HCT116 (cell line): Measurements from ENCODE around the gene MSI2.

Experiments used
- EGR1 ChIP-seq: IDR thresholded peaks from 2 replicates; pipeline ENCODE4 v1.6.1; 2012; ENCODE audit warnings: low read depth
- EZH2 ChIP-seq: fragments of 200-600 bp; sonication (generic); IDR thresholded peaks from 2 replicates; pipeline ENCODE4 v1.6.1; 2017; ENCODE audit warnings: antibody characterized with exemption, mixed run types
- EZH2phosphoT487 ChIP-seq: fragments of 200-600 bp; IDR thresholded peaks from 2 replicates; pipeline ENCODE4 v1.6.1; 2018; ENCODE audit warnings: antibody characterized with exemption, borderline replicate concordance
- POLR2A ChIP-seq: IDR thresholded peaks from 2 replicates; pipeline ENCODE4 v1.7.0; 2011; ENCODE audit warnings: borderline replicate concordance; ENCODE audit not compliant: insufficient read depth, insufficient read length; ENCODE audit errors: extremely low read depth
- POLR2AphosphoS5 ChIP-seq: IDR thresholded peaks from 2 replicates; pipeline ENCODE4 v1.6.1; 2011; ENCODE audit warnings: mild to moderate bottlenecking, low read depth, low read length, moderate library complexity
- SP1 ChIP-seq: IDR thresholded peaks from 2 replicates; pipeline ENCODE4 v1.6.1; 2012; ENCODE audit warnings: low read depth
- SRF ChIP-seq: IDR thresholded peaks from 2 replicates; pipeline ENCODE4 v1.6.1; 2012; ENCODE audit warnings: low read depth
- TF ChIP-seq, protein P1 (sequence below), 3 experiments: fragments of 200-600 bp in 1 of 3; sonication (generic) in 1 of 3; IDR thresholded peaks in 2 of 3; conservative IDR thresholded peaks in 1 of 3; 2 replicates each; pipeline ENCODE4 v1.5.1; 2012 to 2017; ENCODE audit warnings: low read depth in 2 of 3, low read length in 2 of 3, antibody characterized with exemption in 1 of 3, borderline replicate concordance in 1 of 3, control low read depth in 1 of 3, mild to moderate bottlenecking in 1 of 3, mixed read lengths in 1 of 3, mixed run types in 1 of 3, moderate library complexity in 1 of 3; ENCODE audit not compliant: insufficient read depth in 1 of 3
- TF ChIP-seq, protein P2 (sequence below): IDR thresholded peaks from 2 replicates; pipeline ENCODE4 v1.6.1; 2012
- TF ChIP-seq, protein P3 (sequence below): IDR thresholded peaks from 2 replicates; pipeline ENCODE4 v1.6.1; 2012

DNA sequence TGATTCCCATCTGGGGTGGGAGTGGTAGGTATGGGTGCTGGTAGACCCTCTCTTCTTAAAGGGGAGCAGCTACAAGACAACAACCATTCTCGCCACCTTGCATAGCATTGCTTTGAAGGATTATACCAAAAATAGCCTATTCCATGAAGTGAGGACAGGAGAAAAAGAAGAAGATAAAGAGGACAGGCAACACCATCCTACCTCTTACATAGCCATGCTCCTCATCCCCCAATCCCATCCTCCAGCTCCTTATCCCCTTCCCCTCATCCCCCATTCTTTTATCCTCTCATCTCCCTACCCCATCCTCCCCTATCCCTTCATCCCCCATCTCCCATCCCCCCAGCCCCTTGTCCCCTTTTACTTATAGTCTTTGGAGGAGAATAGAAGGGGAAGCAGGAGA is 459.7 kb downstream of the MSI2 start:
- TF ChIP-seq, protein P1, sequence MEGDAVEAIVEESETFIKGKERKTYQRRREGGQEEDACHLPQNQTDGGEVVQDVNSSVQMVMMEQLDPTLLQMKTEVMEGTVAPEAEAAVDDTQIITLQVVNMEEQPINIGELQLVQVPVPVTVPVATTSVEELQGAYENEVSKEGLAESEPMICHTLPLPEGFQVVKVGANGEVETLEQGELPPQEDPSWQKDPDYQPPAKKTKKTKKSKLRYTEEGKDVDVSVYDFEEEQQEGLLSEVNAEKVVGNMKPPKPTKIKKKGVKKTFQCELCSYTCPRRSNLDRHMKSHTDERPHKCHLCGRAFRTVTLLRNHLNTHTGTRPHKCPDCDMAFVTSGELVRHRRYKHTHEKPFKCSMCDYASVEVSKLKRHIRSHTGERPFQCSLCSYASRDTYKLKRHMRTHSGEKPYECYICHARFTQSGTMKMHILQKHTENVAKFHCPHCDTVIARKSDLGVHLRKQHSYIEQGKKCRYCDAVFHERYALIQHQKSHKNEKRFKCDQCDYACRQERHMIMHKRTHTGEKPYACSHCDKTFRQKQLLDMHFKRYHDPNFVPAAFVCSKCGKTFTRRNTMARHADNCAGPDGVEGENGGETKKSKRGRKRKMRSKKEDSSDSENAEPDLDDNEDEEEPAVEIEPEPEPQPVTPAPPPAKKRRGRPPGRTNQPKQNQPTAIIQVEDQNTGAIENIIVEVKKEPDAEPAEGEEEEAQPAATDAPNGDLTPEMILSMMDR (IDR thresholded peaks at IDR 0.05 in 2 of 3, conservative IDR thresholded peaks at IDR 0.05 in 1 of 3; ENCODE audit: borderline replicate concordance in 1 of 3, insufficient read depth in 1 of 3, low read depth in 2 of 3, low read length in 2 of 3) = no peak
- no peak for TF ChIP-seq EGR1
- TF ChIP-seq POLR2AphosphoS5 = no peak
- TF ChIP-seq, protein P2, sequence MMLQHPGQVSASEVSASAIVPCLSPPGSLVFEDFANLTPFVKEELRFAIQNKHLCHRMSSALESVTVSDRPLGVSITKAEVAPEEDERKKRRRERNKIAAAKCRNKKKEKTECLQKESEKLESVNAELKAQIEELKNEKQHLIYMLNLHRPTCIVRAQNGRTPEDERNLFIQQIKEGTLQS = no peak
- no peak for TF ChIP-seq EZH2
- TF ChIP-seq SRF = no peak
- TF ChIP-seq, protein P3, sequence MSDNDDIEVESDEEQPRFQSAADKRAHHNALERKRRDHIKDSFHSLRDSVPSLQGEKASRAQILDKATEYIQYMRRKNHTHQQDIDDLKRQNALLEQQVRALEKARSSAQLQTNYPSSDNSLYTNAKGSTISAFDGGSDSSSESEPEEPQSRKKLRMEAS = no peak
- TF ChIP-seq POLR2A = no peak
- TF ChIP-seq EZH2phosphoT487 = no peak
- TF ChIP-seq SP1 = no peak
